DND-41 (cell line): ENCODE results near the gene PDLIM5.

ENCODE experiments used
- ATAC-seq: fragments of 200-7000 bp; cut with Tn5 transposase; 3 replicates; pipeline ENCODE4 v1.9.1; 2021; ENCODE audit warnings: low read depth; ENCODE audit not compliant: insufficient read depth
- DNase-seq: peaks from one replicate; pipeline ENCODE4 v3.0.0-alpha.2; 2020
- H2AFZ ChIP-seq: 2 replicates; pipeline ENCODE4 v1.6.0; 2012; ENCODE audit warnings: low read depth, low read length
- H3K27ac ChIP-seq: 2 replicates; pipeline ENCODE4 v1.5.1; 2012; ENCODE audit warnings: low read length, inconsistent platforms
- H3K27me3 ChIP-seq: fragments of 200-600 bp; sonication (generic); 2 replicates; pipeline ENCODE4 v1.6.0; 2012; ENCODE audit warnings: low read length, mild to moderate bottlenecking, inconsistent platforms; ENCODE audit not compliant: insufficient read depth, poor library complexity
- H3K36me3 ChIP-seq: 2 replicates; pipeline ENCODE4 v1.5.1; 2012; ENCODE audit warnings: low read length, inconsistent platforms; ENCODE audit not compliant: insufficient read depth
- H3K4me1 ChIP-seq: 2 replicates; pipeline ENCODE4 v1.5.1; 2012; ENCODE audit warnings: mild to moderate bottlenecking, low read length; ENCODE audit not compliant: insufficient read depth
- H3K4me2 ChIP-seq: 2 replicates; pipeline ENCODE4 v1.6.0; 2012; ENCODE audit warnings: mild to moderate bottlenecking, moderate library complexity, low read length, inconsistent platforms; ENCODE audit not compliant: insufficient read depth
- H3K4me3 ChIP-seq, 2 experiments: fragments of 200-600 bp in 1 of 2; shearing (Covaris generic) in 1 of 2; 2 replicates each; pipeline ENCODE4 v1.5.1; 2012 to 2016; ENCODE audit warnings: inconsistent platforms in 2 of 2, low read length in 2 of 2, mild to moderate bottlenecking in 2 of 2, low read depth in 1 of 2, moderate library complexity in 1 of 2
- H3K79me2 ChIP-seq: 2 replicates; pipeline ENCODE4 v1.6.0; 2012; ENCODE audit warnings: low read length, inconsistent platforms; ENCODE audit not compliant: insufficient read depth
- H3K9ac ChIP-seq: 2 replicates; pipeline ENCODE4 v1.6.0; 2012; ENCODE audit warnings: low read depth, mild to moderate bottlenecking, inconsistent platforms, low read length, moderate library complexity
- H3K9me3 ChIP-seq: 2 replicates; pipeline ENCODE4 v1.5.1; 2012; ENCODE audit warnings: low read length, moderate library complexity, mild to moderate bottlenecking, inconsistent platforms; ENCODE audit not compliant: insufficient read depth, severe bottlenecking
- H4K20me1 ChIP-seq: 2 replicates; pipeline ENCODE4 v1.6.0; 2012; ENCODE audit warnings: low read length; ENCODE audit not compliant: insufficient read depth
- CTCF ChIP-seq: IDR thresholded peaks from 2 replicates; pipeline ENCODE4 v1.5.1; 2012; ENCODE audit warnings: borderline replicate concordance, low read length, moderate library complexity, mild to moderate bottlenecking; ENCODE audit not compliant: poor library complexity, severe bottlenecking; ENCODE audit errors: extremely low read depth
- EZH2 ChIP-seq: IDR thresholded peaks from 3 replicates; pipeline ENCODE4 v1.6.1; 2012; ENCODE audit warnings: borderline replicate concordance, low read depth, mild to moderate bottlenecking, moderate library complexity, low read length, inconsistent platforms; ENCODE audit not compliant: severe bottlenecking

PDLIM5 gene

GRCh38 chr4:94574616-94575015, 122.9 kb downstream of the PDLIM5 start:
- no peak for TF ChIP-seq EZH2
- ATAC-seq, result no peak

GRCh38 chr4:94575652-94576051, 123.9 kb downstream of the PDLIM5 start:
- no peak for ATAC-seq
- no peak overlapping the region for H3K4me2 ChIP-seq
- H3K27ac ChIP-seq, result no peak overlapping the region
- H3K79me2 ChIP-seq, result no peaks in the 10 kb centered on the region
- H3K27me3 ChIP-seq, result no peaks in the 10 kb centered on the region
- H3K9me3 ChIP-seq, result no peaks in the 10 kb centered on the region
- DNase-seq, result no peak
- TF ChIP-seq EZH2, result no peak
- no peak for TF ChIP-seq CTCF
- no peaks in the 10 kb centered on the region for H3K4me1 ChIP-seq
- no peaks in the 10 kb centered on the region for H4K20me1 ChIP-seq
- H3K36me3 ChIP-seq, result peaks cover 4% of the 10 kb centered on the region
- H3K4me3 ChIP-seq, result no peak overlapping the region
- no peak overlapping the region for H2AFZ ChIP-seq
- H3K9ac ChIP-seq, result no peak overlapping the region

More at GRCh38 chr4:94574616-94575015, 122.9 kb downstream of the PDLIM5 start:
- Histone ChIP-seq H3K27me3 (no peaks in the 10 kb centered on the region), H4K20me1 (no peaks in the 10 kb centered on the region), H3K9me3 (no peaks in the 10 kb centered on the region), H2AFZ (no peak overlapping the region), H3K4me1 (no peaks in the 10 kb centered on the region), H3K36me3 (peaks cover 4% of the 10 kb centered on the region), H3K27ac (no peak overlapping the region), H3K79me2 (no peaks in the 10 kb centered on the region), H3K9ac (no peak overlapping the region), H3K4me2 (no peak overlapping the region), H3K4me3 (no peak overlapping the region)
- DNase-seq, result no peak

GRCh38 chr4:94576210-94576609, 124.5 kb downstream of the PDLIM5 start:
- ATAC-seq (no peak), DNase-seq (no peak)
- no peak overlapping the region for H3K4me3 ChIP-seq
- H2AFZ ChIP-seq, result no peak overlapping the region
- H3K9me3 ChIP-seq, result no peaks in the 10 kb centered on the region
- peaks cover 4% of the 10 kb centered on the region for H3K36me3 ChIP-seq
- H3K9ac ChIP-seq, result no peak overlapping the region
- H3K4me2 ChIP-seq, result no peak overlapping the region
- H3K79me2 ChIP-seq, result no peaks in the 10 kb centered on the region
- no peak overlapping the region for H3K27ac ChIP-seq
- no peaks in the 10 kb centered on the region for H4K20me1 ChIP-seq
- TF ChIP-seq EZH2 (no peak), CTCF (no peak)
- H3K27me3 ChIP-seq, result no peaks in the 10 kb centered on the region
- no peaks in the 10 kb centered on the region for H3K4me1 ChIP-seq

- Histone ChIP-seq H2AFZ (no peak overlapping the region), H3K27me3 (no peaks in the 10 kb centered on the region), H3K4me2 (no peak overlapping the region), H4K20me1 (no peaks in the 10 kb centered on the region), H3K79me2 (no peaks in the 10 kb centered on the region), H3K27ac (no peak overlapping the region), H3K9me3 (no peaks in the 10 kb centered on the region), H3K9ac (no peak overlapping the region), H3K36me3 (peaks cover 4% of the 10 kb centered on the region), H3K4me1 (no peaks in the 10 kb centered on the region), H3K4me3 (no peak overlapping the region)
- DNase-seq (no peak), ATAC-seq (no peak; the same call in 1 of the 3 replicates)
- TF ChIP-seq EZH2, result no peak
- TF ChIP-seq CTCF, result no peak
Measured at GRCh38 chr4:94577136-94577535, 125.4 kb downstream of the PDLIM5 start.
